GM19099 (cell line): ENCODE data around the gene PRG3.

ENCODE experiments used
- POLR2A ChIP-seq: IDR thresholded peaks from 3 replicates; pipeline ENCODE4 v1.6.1; 2011; ENCODE audit warnings: low read depth; ENCODE audit not compliant: insufficient read length; ENCODE audit errors: extremely low read depth

PRG3 gene

DNA sequence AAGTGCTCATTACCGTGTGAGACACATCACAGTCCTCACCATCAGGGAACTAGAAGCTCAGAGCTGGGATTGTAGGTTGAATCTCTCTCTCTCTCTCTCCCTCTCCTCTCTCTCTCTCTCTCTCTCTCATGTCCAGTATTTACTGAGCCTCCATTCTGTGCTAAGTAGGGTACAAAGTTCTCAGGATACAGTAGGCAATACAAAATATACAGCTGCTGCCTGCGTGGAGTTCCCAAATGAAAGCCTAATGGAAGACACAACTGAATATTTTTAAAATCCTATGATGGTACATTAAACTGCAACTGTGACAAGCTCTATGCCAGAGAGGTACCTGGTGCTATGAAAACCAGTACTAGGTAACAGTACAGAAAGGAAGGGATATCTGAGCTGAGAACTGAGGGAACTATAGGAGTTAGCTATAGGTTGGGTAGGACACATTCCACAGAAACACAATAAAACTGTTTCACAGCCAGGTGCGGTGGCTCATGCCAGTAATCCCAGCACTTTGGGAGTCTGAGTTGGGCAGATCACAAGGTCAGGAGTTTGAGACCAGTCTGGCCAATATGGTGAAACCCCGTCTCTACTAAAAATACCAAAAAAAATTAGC is 19.1 kb upstream of the PRG3 start:
- no peak for TF ChIP-seq POLR2A

GRCh38 chr11:57399221-57399620 is 18.3 kb upstream of the PRG3 start:
- no peak for TF ChIP-seq POLR2A

DNA sequence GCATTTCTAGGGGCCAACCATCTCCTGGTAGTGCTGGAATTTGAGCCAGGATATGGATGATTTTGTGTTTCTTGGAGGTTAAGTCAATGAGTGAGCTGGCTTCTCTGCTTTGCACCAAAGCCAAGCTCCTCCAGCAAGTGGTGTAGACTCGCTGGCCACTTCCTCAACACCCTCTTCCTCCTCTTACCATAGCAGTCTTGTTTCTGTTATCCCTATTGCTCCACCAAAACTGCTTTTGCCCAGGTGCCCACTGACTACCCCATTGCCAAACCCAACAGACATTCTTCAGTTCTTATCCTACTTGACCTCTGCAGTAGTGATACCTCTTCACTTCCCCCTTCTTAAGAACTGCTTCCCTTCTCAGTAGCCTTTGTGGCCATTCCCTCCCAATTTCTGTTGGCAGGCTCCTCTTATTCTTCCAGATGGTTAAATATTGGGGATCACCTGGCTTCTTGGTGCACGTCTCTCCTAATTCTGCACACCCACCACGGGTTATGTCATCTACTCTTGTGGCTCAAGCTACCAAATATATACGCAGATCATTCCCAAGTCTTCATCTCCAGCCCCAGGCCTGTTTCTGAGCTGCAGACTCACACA is 16.5 kb upstream of the PRG3 start:
- TF ChIP-seq POLR2A, result no peak

DNA sequence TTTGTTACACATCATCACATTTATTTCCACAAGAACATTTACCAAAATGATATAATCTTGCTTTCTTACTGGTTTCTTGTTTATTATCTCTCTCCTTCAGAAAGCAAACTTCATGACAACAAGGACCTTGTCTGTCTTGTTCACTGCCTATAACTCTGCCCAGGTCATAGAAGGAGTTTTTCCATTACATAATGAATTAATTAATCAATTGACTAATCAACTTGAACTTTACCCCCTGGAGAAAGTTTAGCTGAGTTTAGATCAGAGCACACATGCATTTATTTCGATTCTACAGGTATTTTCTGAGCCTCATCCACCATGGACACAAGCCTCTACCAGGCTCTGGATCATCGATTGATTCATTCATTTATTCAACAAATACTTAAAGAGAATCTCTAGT is 15.8 kb upstream of the PRG3 start:
- no peak for TF ChIP-seq POLR2A

GRCh38 chr11:57395905-57396623 is 15.1 kb upstream of the PRG3 start:
- TF ChIP-seq POLR2A, result no peak

DNA sequence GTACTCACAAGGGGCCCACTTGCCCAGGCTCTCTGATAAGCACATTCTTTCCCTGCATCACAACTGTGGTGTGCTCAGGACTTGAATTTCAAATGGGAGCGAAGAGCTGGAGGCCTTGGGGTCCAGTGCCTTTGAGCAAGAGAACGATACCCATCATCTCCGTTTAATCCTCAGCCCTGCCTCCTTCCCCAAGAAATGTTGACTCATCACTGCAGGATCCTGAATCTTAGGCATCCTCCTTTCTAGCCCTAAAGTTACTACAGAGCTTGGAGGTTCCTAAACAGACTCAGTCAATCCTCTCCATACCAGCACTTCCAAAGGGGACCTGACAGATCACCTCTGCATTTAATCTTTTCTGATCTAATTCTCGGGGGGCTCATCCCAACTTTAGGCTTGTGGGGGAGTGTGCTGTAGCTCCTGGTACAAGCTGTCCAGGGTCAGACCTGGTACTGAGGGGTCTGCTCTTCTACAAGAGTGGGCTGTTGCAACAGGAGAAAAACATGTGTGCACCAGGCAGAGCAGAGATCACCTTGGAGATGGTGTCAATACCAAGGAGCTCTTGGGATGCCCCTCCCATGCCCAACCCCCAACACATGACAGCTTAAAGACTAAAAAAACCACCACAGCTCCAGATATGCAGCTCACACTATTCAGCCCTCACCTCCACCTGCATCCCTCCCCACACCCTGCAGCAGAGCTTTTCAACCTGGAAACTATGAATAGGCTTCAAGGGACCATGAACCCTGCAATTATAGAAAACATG is 13.4 kb upstream of the PRG3 start:
- no peak for TF ChIP-seq POLR2A

GRCh38 chr11:57392763-57393105 is 11.8 kb upstream of the PRG3 start:
- no peak for TF ChIP-seq POLR2A

DNA sequence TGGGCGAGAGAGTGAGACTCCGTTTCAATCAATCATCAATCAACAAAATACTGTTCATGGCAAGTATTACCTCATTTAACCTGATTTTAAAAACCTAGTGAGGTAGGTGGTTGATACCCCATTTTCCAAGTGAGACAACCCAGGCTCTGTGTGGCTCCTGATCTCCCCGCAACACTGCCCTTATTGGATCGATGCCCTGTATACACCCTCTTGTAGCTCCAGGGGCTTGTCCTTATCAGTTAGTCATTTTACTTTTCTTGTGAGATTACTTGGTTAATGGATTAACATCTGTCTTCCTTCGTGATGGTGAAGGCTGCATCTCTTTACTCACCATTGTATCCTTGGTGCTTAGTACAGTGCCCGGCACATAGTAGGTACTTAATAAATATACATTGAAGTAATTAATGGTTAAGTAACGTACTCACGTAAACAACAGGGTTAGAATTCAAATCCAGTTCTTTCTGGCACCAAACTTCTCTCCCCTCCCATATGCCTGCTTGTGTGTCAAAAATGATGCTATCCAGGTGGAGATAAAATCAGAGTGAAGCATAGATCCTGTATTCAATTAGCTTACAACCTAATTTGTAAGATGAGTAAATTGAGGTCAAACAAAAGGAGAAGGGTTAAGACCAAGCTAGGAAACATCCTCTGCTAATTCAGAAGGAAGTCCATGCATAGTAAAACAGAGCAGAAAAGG is 11.3 kb upstream of the PRG3 start:
- no peak for TF ChIP-seq POLR2A

- TF ChIP-seq POLR2A, result no peak
Measured at GRCh38 chr11:57391539-57391938, 10.6 kb upstream of the PRG3 start.

- no peak for TF ChIP-seq POLR2A
Measured at GRCh38 chr11:57391111-57391510, 10.2 kb upstream of the PRG3 start.

DNA sequence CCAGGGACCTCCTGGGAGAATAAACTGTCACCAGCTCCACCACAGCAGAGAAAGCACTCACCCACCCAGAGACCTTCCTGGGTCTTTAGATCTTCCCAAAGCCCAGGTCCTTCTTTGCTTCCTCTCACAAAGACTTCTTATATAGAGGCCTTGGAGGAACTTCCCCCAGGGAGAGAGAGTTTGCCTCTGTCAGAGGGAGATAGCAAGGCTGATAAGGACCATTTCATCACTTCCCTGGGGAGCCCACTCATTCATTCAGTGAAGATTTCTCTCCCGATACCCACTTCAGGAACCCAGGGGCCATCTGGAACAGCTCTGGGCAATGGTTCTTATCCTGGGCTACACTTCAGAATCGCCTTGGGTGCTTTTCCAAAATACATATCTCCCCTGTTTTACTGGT is 9.6 kb upstream of the PRG3 start, which contains the start of gene PRG2:
Gene PRG2, minus strand, starts transcription at position 116 of the 400 bp plus-strand sequence. CDS start 706 bp downstream, outside the sequence.
- TF ChIP-seq POLR2A, result no peak

DNA sequence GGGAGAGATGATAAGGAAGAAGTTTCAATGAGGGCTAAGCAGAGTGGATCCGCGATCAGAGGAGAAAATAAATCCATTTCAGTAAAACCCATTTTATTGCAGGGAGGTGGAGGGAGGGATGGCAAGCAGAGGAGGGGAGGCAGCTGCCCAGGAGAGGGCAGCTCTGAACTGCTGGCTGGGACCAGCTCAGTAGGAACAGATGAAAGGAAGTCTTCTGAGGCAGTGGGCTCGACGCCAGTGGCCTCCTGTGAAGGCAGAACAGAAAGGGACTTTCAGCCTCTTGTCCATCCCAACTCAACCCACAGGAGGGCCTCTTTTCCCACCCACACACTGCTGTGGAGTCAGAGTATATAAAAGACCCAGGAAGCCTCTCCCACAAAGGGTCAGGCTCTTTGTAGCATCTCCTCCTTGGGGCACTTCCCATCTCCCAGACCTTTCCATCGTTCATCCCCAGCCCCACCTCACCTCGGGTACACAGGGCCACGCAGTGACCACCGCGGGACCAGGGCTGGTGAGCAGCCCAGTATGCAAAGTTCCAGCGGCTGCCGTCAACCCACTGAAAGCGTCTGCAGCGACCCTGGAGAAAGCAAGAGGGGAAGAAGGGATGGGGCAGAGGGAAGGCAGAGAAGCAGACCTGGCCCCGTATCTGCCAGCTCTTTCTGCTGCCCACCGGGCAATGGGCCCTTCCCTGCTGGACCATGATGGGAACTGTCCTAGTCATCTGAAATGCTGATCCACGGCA is 6.5 kb upstream of the PRG3 start:
- TF ChIP-seq POLR2A, result no peak

DNA sequence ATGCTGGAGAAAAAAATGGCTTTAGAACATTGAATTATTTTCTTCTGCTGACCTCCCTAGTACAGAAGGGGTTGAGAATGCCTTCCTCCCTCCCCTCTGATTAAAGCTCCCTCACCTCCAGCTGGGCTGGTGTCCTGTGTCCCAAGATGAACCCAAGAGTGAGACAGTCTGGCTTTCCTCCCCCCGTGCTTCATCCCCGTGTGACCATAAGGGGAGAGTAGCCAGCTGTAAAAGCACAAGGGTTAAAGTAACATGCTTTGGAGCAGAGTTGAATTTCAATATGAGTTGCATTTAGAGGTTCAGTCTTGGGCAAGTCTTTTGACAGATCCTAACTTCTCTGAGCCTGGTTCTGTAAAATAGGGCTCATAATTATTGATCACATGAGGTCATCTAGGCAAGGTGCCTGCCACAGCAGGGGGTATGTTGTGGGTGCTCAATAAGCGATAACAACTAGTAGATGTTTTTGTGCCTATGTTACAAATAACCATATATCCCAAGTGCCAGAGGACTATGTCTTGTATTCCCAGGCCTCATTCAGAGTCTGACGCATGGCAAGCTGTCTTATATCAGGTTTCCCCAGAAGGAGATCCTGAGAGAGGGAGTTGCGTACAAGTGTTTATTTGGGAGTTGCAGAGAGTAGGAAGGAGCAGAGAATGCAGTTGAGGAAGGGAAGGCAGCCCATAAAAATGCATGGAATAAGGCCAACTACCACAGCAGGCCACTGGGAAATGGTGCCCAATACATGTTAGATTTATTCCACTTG is 5.4 kb upstream of the PRG3 start:
- no peak for TF ChIP-seq POLR2A

DNA sequence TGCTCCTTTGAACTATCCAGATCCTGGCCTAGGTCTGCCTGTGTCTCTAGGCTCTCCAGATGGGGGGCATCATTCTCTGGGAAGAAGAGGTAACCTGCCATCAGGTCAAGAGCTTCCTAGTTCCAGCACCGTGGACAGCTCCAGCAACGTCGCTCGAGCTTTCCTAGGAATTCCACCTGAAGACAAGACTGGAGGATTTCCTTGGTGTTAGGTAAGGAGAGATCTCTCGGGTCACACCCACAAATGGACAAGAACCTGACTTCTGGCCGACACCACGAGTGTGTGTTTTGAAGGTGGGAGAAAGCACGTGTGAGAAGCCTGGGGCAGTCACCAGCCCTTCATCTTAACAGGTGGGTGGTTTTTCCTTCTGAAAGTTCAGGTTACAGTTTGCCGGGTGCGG is 1.2 kb downstream of the PRG3 start:
- TF ChIP-seq POLR2A, result no peak
